GM19467 (cell line): Measurements from ENCODE around the gene SF3B2.
A peak's percentile ranks its signal among the peaks of the same experiment; 100 is the strongest.
"Not testable (repeated sequence)": the region's sequence is repeated elsewhere in the genome, so short reads cannot be mapped to it uniquely, and the experiment has no call there.

Experiments
- ATAC-seq: cut with Tn5 transposase; IDR thresholded peaks from one replicate; pipeline ENCODE4 v1.9.1; 2021; ENCODE audit warnings: mild to moderate bottlenecking, moderate library complexity; ENCODE audit not compliant: unreplicated experiment

SF3B2 gene

GRCh38 chr11:66072518-66072917, 20.4 kb downstream of the SF3B2 start:
- ATAC-seq, result no peak

- ATAC-seq, result no peak
These were observed 21.5 kb downstream of the SF3B2 start for GRCh38 chr11:66073669-66074068.

- no peak for ATAC-seq
These were observed 23.1 kb downstream of the SF3B2 start for GRCh38 chr11:66075273-66075672.

- no peak for ATAC-seq
These were observed 24.4 kb downstream of the SF3B2 start for GRCh38 chr11:66076561-66076960.

- ATAC-seq, result no peak
These were observed 25.8 kb downstream of the SF3B2 start for GRCh38 chr11:66077927-66078326.

- not testable (repeated sequence) for ATAC-seq
These were observed 26.8 kb downstream of the SF3B2 start for GRCh38 chr11:66078949-66079348.

- ATAC-seq, result no peak
These were observed 28.1 kb downstream of the SF3B2 start for GRCh38 chr11:66080055-66080817.

GRCh38 chr11:66081505-66081904, 29.3 kb downstream of the SF3B2 start:
- peak; percentile 48 for ATAC-seq

- ATAC-seq, result no peak
These were observed 31.0 kb downstream of the SF3B2 start for GRCh38 chr11:66082946-66083698.

- no peak for ATAC-seq
These were observed 31.6 kb downstream of the SF3B2 start for GRCh38 chr11:66083767-66084166.

GRCh38 chr11:66084821-66085475, 32.8 kb downstream of the SF3B2 start:
- no peak for ATAC-seq

- ATAC-seq, result no peak
These were observed 35.2 kb downstream of the SF3B2 start for GRCh38 chr11:66087148-66087908.

GRCh38 chr11:66089067-66089466, 36.9 kb downstream of the SF3B2 start:
- no peak for ATAC-seq

- ATAC-seq, result no peak
These were observed 38.1 kb downstream of the SF3B2 start for GRCh38 chr11:66090288-66090687.

- not testable (repeated sequence) for ATAC-seq
These were observed 40.0 kb downstream of the SF3B2 start for GRCh38 chr11:66092125-66092524.

GRCh38 chr11:66099746-66100145, 47.6 kb downstream of the SF3B2 start:
- not testable (repeated sequence) for ATAC-seq

- ATAC-seq, result no peak
These were observed 48.3 kb downstream of the SF3B2 start for GRCh38 chr11:66100272-66101065.

GRCh38 chr11:66101066-66101464, 48.9 kb downstream of the SF3B2 start:
- ATAC-seq, result no peak

- ATAC-seq, result no peak
These were observed 52.0 kb downstream of the SF3B2 start for GRCh38 chr11:66104057-66104638.
